H1 (cell line): ENCODE data around the gene CACNB4. TPM values are rescaled to one million over a fixed set of nuclear protein-coding genes. Genes with fewer than 3 reads are reported as not detected.

Experiments
- CTCF ChIA-PET: fragments of 300-600 bp; sonication (Branson Sonifier 250); formaldehyde crosslinking; loops from one replicate; lab custom pipeline; 2021; ENCODE audit not compliant: partially characterized antibody; lab: Charles Lee
- POLR2A ChIA-PET: fragments of 300-600 bp; sonication (Branson Sonifier 250); formaldehyde crosslinking; loops from one replicate; lab custom pipeline; 2021; ENCODE audit warnings: inconsistent platforms; ENCODE audit not compliant: partially characterized antibody; lab: Charles Lee
- DNase-seq, 2 experiments: peaks; one replicate each; pipeline versions ENCODE4 v3.0.0 to v3.0.0-alpha.2; 2010 to 2022; ENCODE audit warnings: low spot score in 2 of 2, low read depth in 1 of 2, mixed read lengths in 1 of 2
- FAIRE-seq: peaks from 2 replicates; lab custom pipeline; 2011; peaks lifted over from hg19 to GRCh38; lab: Jason Lieb, UNC
- H2AFZ ChIP-seq: 2 replicates; pipeline ENCODE4 v1.8.1; 2012; ENCODE audit warnings: low read length, inconsistent platforms
- H2AK5ac ChIP-seq: 2 replicates; pipeline ENCODE4 v1.6.1; 2013; ENCODE audit warnings: low read depth, low read length
- H2BK120ac ChIP-seq: replicated peaks from 2 replicates; pipeline ENCODE3; 2013; ENCODE audit warnings: low read depth, low read length, inconsistent platforms
- H2BK12ac ChIP-seq: 2 replicates; pipeline ENCODE4 v1.6.1; 2013; ENCODE audit warnings: low read depth, low read length
- H2BK15ac ChIP-seq: 2 replicates; pipeline ENCODE4 v1.6.1; 2013; ENCODE audit warnings: low read length
- H2BK20ac ChIP-seq: 2 replicates; pipeline ENCODE4 v1.6.1; 2013; ENCODE audit warnings: low read length
- H2BK5ac ChIP-seq: 2 replicates; pipeline ENCODE4 v1.6.1; 2013; ENCODE audit warnings: low read depth, low read length
- H3K14ac ChIP-seq: 2 replicates; pipeline ENCODE4 v1.6.1; 2013; ENCODE audit warnings: inconsistent platforms; ENCODE audit not compliant: insufficient read length
- H3K18ac ChIP-seq: 2 replicates; pipeline ENCODE4 v1.6.1; 2013; ENCODE audit warnings: low read length; ENCODE audit errors: extremely low read depth
- H3K23ac ChIP-seq: 2 replicates; pipeline ENCODE4 v1.6.1; 2013; ENCODE audit warnings: inconsistent platforms; ENCODE audit not compliant: insufficient read length
- H3K23me2 ChIP-seq: 2 replicates; pipeline ENCODE4 v1.6.1; 2013; ENCODE audit warnings: low read depth, low read length
- H3K27ac ChIP-seq: 2 replicates; pipeline ENCODE4 v1.6.1; 2011; ENCODE audit warnings: low read depth, low read length, inconsistent platforms
- H3K27me3 ChIP-seq, 4 experiments: replicated peaks in 1 of 4; 1 replicate in 1 of 4; 2 replicates in 3 of 4; pipeline versions ENCODE4 v1.6.1 to v1.8.1; 2011 to 2013; ENCODE audit warnings: low read length in 3 of 4, mild to moderate bottlenecking in 3 of 4, inconsistent platforms in 2 of 4, mixed read lengths in 2 of 4, moderate library complexity in 1 of 4; ENCODE audit not compliant: control insufficient read depth in 3 of 4, insufficient read depth in 3 of 4; ENCODE audit errors: extremely low read depth in 1 of 4
- H3K36me3 ChIP-seq, 4 experiments: 2 replicates each; pipeline versions ENCODE4 v1.6.1 to v1.8.1; 2011 to 2013; ENCODE audit warnings: mild to moderate bottlenecking in 4 of 4, low read length in 3 of 4, moderate library complexity in 2 of 4, control low read depth in 1 of 4, inconsistent platforms in 1 of 4; ENCODE audit not compliant: insufficient read depth in 4 of 4, control insufficient read depth in 2 of 4
- H3K4ac ChIP-seq: replicated peaks from 2 replicates; pipeline ENCODE3; 2013; ENCODE audit warnings: low read length, low read depth, mixed read lengths, inconsistent platforms; ENCODE audit not compliant: insufficient read length
- H3K4me1 ChIP-seq, 4 experiments: replicated peaks in 1 of 4; 1 replicate in 1 of 4; 2 replicates in 3 of 4; pipeline versions ENCODE4 v1.6.1 to v1.8.1; 2011 to 2013; ENCODE audit warnings: low read length in 3 of 4, inconsistent platforms in 2 of 4, mixed read lengths in 1 of 4; ENCODE audit not compliant: insufficient read depth in 4 of 4, control insufficient read depth in 3 of 4
- H3K4me2 ChIP-seq, 2 experiments: 2 replicates each; pipeline versions ENCODE4 v1.6.1 to v1.8.1; 2011 to 2013; ENCODE audit warnings: low read depth in 2 of 2, low read length in 2 of 2, control low read depth in 1 of 2, inconsistent platforms in 1 of 2, mild to moderate bottlenecking in 1 of 2; ENCODE audit not compliant: insufficient read depth in 1 of 2
- H3K4me3 ChIP-seq, 4 experiments: fragments of 200-600, 300-600 bp in 1 of 4; sonication (generic), shearing (Covaris generic), sonication (Bioruptor Twin) in 1 of 4; 2 replicates each; pipeline versions ENCODE4 v1.5.1 to v1.8.1; 2011 to 2016; ENCODE audit warnings: low read length in 4 of 4, low read depth in 3 of 4, control low read depth in 2 of 4, inconsistent platforms in 2 of 4, mild to moderate bottlenecking in 2 of 4, mixed read lengths in 1 of 4, moderate library complexity in 1 of 4; ENCODE audit not compliant: insufficient read depth in 2 of 4; ENCODE audit errors: extremely low read depth in 1 of 4
- H3K56ac ChIP-seq: replicated peaks from 2 replicates; pipeline ENCODE3; 2013; ENCODE audit warnings: low read depth, mild to moderate bottlenecking, mixed read lengths, low read length, inconsistent platforms; ENCODE audit not compliant: insufficient read length
- H3K79me1 ChIP-seq: 2 replicates; pipeline ENCODE4 v1.6.1; 2013; ENCODE audit warnings: low read depth, low read length, control low read depth
- H3K79me2 ChIP-seq, 2 experiments: 2 replicates each; pipeline versions ENCODE4 v1.6.1 to v1.8.1; 2012 to 2013; ENCODE audit warnings: low read length in 2 of 2, mild to moderate bottlenecking in 2 of 2, inconsistent platforms in 1 of 2; ENCODE audit not compliant: insufficient read depth in 2 of 2, control insufficient read depth in 1 of 2
- H3K9ac ChIP-seq, 4 experiments: replicated peaks in 1 of 4; 1 replicate in 1 of 4; 2 replicates in 3 of 4; pipeline versions ENCODE4 v1.6.1 to v1.8.1; 2011 to 2013; ENCODE audit warnings: low read depth in 3 of 4, low read length in 3 of 4, control low read depth in 2 of 4, mild to moderate bottlenecking in 2 of 4, moderate library complexity in 2 of 4, inconsistent platforms in 1 of 4; ENCODE audit errors: extremely low read depth in 1 of 4
- H3K9me3 ChIP-seq, 2 experiments: 2 replicates each; pipeline versions ENCODE4 v1.6.1 to v1.8.1; 2012 to 2013; ENCODE audit warnings: mild to moderate bottlenecking in 2 of 2, moderate library complexity in 2 of 2, control low read depth in 1 of 2, inconsistent platforms in 1 of 2, low read depth in 1 of 2, low read length in 1 of 2, mixed read lengths in 1 of 2; ENCODE audit not compliant: insufficient read depth in 2 of 2
- H4K20me1 ChIP-seq, 2 experiments: replicated peaks in 1 of 2; 2 replicates each; pipeline versions ENCODE3 to v1.8.1; 2011 to 2013; ENCODE audit warnings: inconsistent platforms in 2 of 2, low read length in 2 of 2, mild to moderate bottlenecking in 1 of 2; ENCODE audit not compliant: insufficient read depth in 2 of 2, control insufficient read depth in 1 of 2
- H4K5ac ChIP-seq: 2 replicates; pipeline ENCODE4 v1.6.1; 2013; ENCODE audit warnings: low read length, low read depth, mixed read lengths, inconsistent platforms; ENCODE audit not compliant: insufficient read length
- H4K8ac ChIP-seq: 2 replicates; pipeline ENCODE4 v1.8.0; 2013; ENCODE audit warnings: mild to moderate bottlenecking, moderate library complexity, low read length, inconsistent platforms; ENCODE audit not compliant: insufficient read depth; ENCODE audit errors: extremely low read depth
- H4K91ac ChIP-seq: replicated peaks from 2 replicates; pipeline ENCODE3; 2013; ENCODE audit warnings: low read length, mixed read lengths, inconsistent platforms; ENCODE audit not compliant: insufficient read length
- ATF3 ChIP-seq: IDR thresholded peaks from 2 replicates; pipeline ENCODE4 v1.6.1; 2011; ENCODE audit warnings: low read depth, mild to moderate bottlenecking, low read length; ENCODE audit not compliant: insufficient read depth
- CBX5 ChIP-seq: fragments of 300-800, 300-1000 bp; sonication (generic); IDR thresholded peaks from 2 replicates; pipeline ENCODE4 v1.7.1; 2016; ENCODE audit warnings: antibody characterized with exemption, low read length, low read depth
- HDAC6 ChIP-seq: IDR thresholded peaks from one replicate; pipeline ENCODE4 v1.7.1; 2012; ENCODE audit warnings: low read depth, mild to moderate bottlenecking, inconsistent platforms, low read length, moderate library complexity
- POLR2A ChIP-seq, 2 experiments: IDR thresholded peaks; 1 replicate in 1 of 2; 2 replicates in 1 of 2; pipeline ENCODE4 v1.6.1; 2011; ENCODE audit warnings: low read depth in 2 of 2, low read length in 2 of 2, mild to moderate bottlenecking in 2 of 2; ENCODE audit errors: control extremely low read depth in 1 of 2
- POU5F1 ChIP-seq: IDR thresholded peaks from 2 replicates; pipeline ENCODE4 v1.6.1; 2011; ENCODE audit warnings: low read depth, mild to moderate bottlenecking, low read length, moderate library complexity
- SP2 ChIP-seq: IDR thresholded peaks from 2 replicates; pipeline ENCODE4 v1.6.1; 2012; ENCODE audit warnings: mild to moderate bottlenecking, low read length, inconsistent platforms
- TAF7 ChIP-seq: optimal IDR thresholded peaks from 2 replicates; pipeline ENCODE3; 2011; ENCODE audit warnings: low read depth, mild to moderate bottlenecking, inconsistent platforms, low read length, moderate library complexity, borderline replicate concordance
- WGBS, 2 experiments: shearing (Covaris generic) in 1 of 2; methylation state at CpG; one replicate each; pipeline versions ENCODE4 v1.1.6 to v1.1.7; 2013 to 2015; ENCODE audit warnings: low lambda C conversion rate in 2 of 2, mixed read lengths in 2 of 2, inconsistent platforms in 1 of 2, low coverage in 1 of 2, missing lambda C conversion rate in 1 of 2; ENCODE audit not compliant: insufficient replicate concordance in 2 of 2, insufficient coverage in 1 of 2, insufficient read length in 1 of 2; ENCODE audit errors: extremely low coverage in 1 of 2, missing lambda C conversion rate in 1 of 2; 5-methylcytosine and 5-hydroxymethylcytosine counted together
- polyA plus RNA-seq, 7 experiments: library from polyadenylated mRNA; depleted of rRNA in 3 of 7; stranded (reverse) in 5 of 7; unstranded in 2 of 7; fragments of >200 nt in 5 of 7; fragments of 200-250 nt in 2 of 7; gene quantifications; 1 replicate in 5 of 7; 2 replicates in 1 of 7; 4 replicates in 1 of 7; pipeline versions ENCODE4 v1.2.1 to v1.2.3, GENCODE V29; 2011 to 2013; ENCODE audit warnings: missing spikeins in 2 of 7, mixed read lengths in 2 of 7
- total RNA-seq: library from RNA; stranded (reverse); fragmentation: NEBNext Ultra II Directional; extraction: Animal tissue kit (Norgen Biotek cat#: 25700); gene quantifications from 2 replicates; pipeline ENCODE4 v1.2.1, GENCODE V29; 2021
- TF ChIP-seq, protein P1 (sequence below), 3 experiments: IDR thresholded peaks; 1 replicate in 2 of 3; 2 replicates in 1 of 3; pipeline versions ENCODE4 v1.5.1 to v1.6.1; 2011; ENCODE audit warnings: low read length in 3 of 3, mild to moderate bottlenecking in 3 of 3, inconsistent platforms in 2 of 3, low read depth in 1 of 3, moderate library complexity in 1 of 3; ENCODE audit not compliant: insufficient read depth in 1 of 3; ENCODE audit errors: control extremely low read depth in 1 of 3

CACNB4 gene
- total and polyA plus RNA-seq, 2 of the 8 experiments (the other 6 are each of a cell fraction or from before 2014, with no cell fraction given), result 2.0 to 4.0 TPM

DNA sequence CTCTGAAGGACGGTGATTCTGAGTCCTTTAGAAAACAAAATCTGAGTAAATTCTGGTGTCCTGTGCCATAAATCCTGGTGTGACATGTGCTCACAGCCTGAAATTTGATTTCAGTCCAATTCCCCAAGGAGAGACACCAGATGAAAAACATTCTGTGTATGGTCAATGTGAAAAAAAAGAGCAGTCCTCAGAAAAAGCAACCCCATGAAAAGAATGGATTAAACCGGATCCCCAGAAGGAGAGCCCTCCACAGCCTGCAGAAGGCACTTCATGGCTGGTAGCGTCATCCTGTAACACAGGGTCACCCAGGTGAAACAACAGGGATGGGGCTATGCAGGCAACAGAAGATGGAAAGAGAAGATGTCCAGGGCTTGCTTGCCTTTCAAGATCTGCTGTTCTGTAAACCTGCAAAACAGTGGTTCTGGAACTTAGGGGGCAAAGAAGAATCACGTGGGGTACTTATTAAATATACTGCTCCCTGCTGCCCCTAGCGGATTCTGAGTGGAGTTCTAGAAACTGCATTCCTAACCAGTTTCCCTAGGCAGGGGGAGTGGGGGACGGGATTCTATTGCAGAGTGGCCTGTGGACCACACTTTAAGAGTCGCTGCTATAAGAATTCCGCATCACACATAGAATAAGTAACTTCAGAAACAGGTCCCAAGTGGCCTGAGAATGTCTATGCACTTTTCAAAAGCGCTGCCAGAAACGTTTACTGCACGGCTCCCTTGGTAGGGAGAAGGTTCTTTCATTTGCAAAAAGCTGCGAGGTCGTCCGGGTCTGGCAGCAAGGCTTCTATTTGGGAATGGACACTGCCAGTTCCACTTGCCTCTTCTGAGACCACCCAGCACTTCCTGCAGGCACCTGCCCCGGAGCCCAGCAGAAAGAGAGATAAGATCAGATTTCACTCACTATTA lies 151.7 kb downstream of the CACNB4 start:
- Histone ChIP-seq H3K9ac (no peak overlapping the region), H2AFZ (peak overlapping the region; percentile 90; the same call in 1 of the 2 replicates), H4K20me1 (no peaks in the 10 kb centered on the region), H3K4ac (no peak overlapping the region), H3K79me1 (no peaks in the 10 kb centered on the region), H3K36me3 (no peaks in the 10 kb centered on the region), H4K8ac (no peak overlapping the region), H4K91ac (no peak overlapping the region), H2BK20ac (no peak overlapping the region), H3K4me1 (peaks cover 2 to 5% (median 3%) of the 10 kb centered on the region in 4 experiments; a peak in 4 of 7 replicates), H3K4me3 (peak overlapping the region in 2 of 4 experiments; percentile 15 to 49; a peak in 4 of 8 replicates), H3K14ac (no peak overlapping the region), H3K27me3 (no peaks in the 10 kb centered on the region), H3K4me2 (peak overlapping the region; percentile 46 to 58), H3K79me2 (no peaks in the 10 kb centered on the region), H2BK12ac (no peak overlapping the region), H4K5ac (no peak overlapping the region), H2BK120ac (no peak overlapping the region), H3K27ac (no peak overlapping the region), H3K56ac (no peak overlapping the region), H3K23ac (no peak overlapping the region), H3K18ac (peak overlapping the region; percentile 78), H3K9me3 (0 out of 4 replicates have a peak, but pooled peaks cover 0 to 3% of the 10 kb centered on the region in 2 experiments), H2BK5ac (no peak overlapping the region), H2AK5ac (no peak overlapping the region), H2BK15ac (no peak overlapping the region), H3K23me2 (no peaks in the 10 kb centered on the region)
- peak in 1 of 2 experiments; percentile 77 for DNase-seq
- CTCF ChIA-PET, result interaction anchor here (0.7 to 1.5 kb wide), 26 partner anchors 9 to 326 kb away, joined by 3 to 15 read pairs (median 5); no protein-coding TSS in a partner anchor
- POLR2A ChIA-PET, result interaction anchor here (1.3 kb wide), 1 partner anchor 119 kb away, joined by 3 read pairs; no protein-coding TSS in a partner anchor
- WGBS, 2 experiments, result 39% methylated on average over 15 of the region's 15 CpGs; no CpG with 5 or more reads in 1 of the 2 experiments
- peak; percentile 94 for FAIRE-seq
- TF ChIP-seq HDAC6, result no peak
- TF ChIP-seq CBX5, result no peak
- TF ChIP-seq SP2, result no peak
- TF ChIP-seq, protein P1, sequence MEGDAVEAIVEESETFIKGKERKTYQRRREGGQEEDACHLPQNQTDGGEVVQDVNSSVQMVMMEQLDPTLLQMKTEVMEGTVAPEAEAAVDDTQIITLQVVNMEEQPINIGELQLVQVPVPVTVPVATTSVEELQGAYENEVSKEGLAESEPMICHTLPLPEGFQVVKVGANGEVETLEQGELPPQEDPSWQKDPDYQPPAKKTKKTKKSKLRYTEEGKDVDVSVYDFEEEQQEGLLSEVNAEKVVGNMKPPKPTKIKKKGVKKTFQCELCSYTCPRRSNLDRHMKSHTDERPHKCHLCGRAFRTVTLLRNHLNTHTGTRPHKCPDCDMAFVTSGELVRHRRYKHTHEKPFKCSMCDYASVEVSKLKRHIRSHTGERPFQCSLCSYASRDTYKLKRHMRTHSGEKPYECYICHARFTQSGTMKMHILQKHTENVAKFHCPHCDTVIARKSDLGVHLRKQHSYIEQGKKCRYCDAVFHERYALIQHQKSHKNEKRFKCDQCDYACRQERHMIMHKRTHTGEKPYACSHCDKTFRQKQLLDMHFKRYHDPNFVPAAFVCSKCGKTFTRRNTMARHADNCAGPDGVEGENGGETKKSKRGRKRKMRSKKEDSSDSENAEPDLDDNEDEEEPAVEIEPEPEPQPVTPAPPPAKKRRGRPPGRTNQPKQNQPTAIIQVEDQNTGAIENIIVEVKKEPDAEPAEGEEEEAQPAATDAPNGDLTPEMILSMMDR (IDR thresholded peaks at IDR 0.05; ENCODE audit: control extremely low read depth in 1 of 3, insufficient read depth in 1 of 3, low read depth in 1 of 3, low read length in 3 of 3), result peak; percentile 22 to 73 (median 72)
- no peak for TF ChIP-seq POU5F1
- no peak for TF ChIP-seq POLR2A (IDR thresholded peaks at IDR 0.05; ENCODE audit: control extremely low read depth in 1 of 2, low read depth in 2 of 2, low read length in 2 of 2)
- TF ChIP-seq ATF3, result peak; percentile 69
- no peak for TF ChIP-seq TAF7
